PC-3 (cell line): ENCODE data around the gene TMIE. TPM values are rescaled to one million over a fixed set of nuclear protein-coding genes. Genes with fewer than 3 reads are reported as not detected.
"Not testable (repeated sequence)": the region's sequence is repeated elsewhere in the genome, so short reads cannot be mapped to it uniquely, and the experiment has no call there.

ENCODE experiments used
- ATAC-seq: fragments of 200-7000 bp; cut with Tn5 transposase; 2 replicates; pipeline ENCODE4 v1.9.1; 2020; ENCODE audit warnings: mild to moderate bottlenecking, moderate library complexity
- BruUV-seq: library from RNA; stranded (reverse); fragments of 400-500 nt; replicated peaks from 2 replicates; lab custom pipeline; 2021; lab: Mats Ljungman, UMichigan
- CTCF ChIA-PET: fragments of 300-600 bp; sonication (Branson Sonifier 250); formaldehyde crosslinking; loops from one replicate; lab custom pipeline; 2022; ENCODE audit warnings: antibody characterized with exemption; lab: Charles Lee
- POLR2A ChIA-PET: fragments of 300-600 bp; sonication (Branson Sonifier 250); formaldehyde crosslinking; loops from one replicate; lab custom pipeline; 2022; ENCODE audit warnings: antibody characterized with exemption; ENCODE audit not compliant: unreplicated experiment; lab: Charles Lee
- DNase-seq: peaks from one replicate; pipeline ENCODE4 v3.0.0-alpha.2; 2015
- H2AFZ ChIP-seq: fragments of 300-600 bp; sonication (generic); 2 replicates; pipeline ENCODE4 v1.6.0; 2016; ENCODE audit warnings: antibody characterized with exemption, low read length
- H3F3A ChIP-seq: fragments of 300-600 bp; sonication (generic); one replicate; pipeline ENCODE4 v1.6.0; 2017; ENCODE audit warnings: antibody characterized with exemption, low read length, control low read depth, mild to moderate bottlenecking; ENCODE audit not compliant: unreplicated experiment
- H3K27ac ChIP-seq: fragments of 300-600 bp; sonication (generic); 2 replicates; pipeline ENCODE4 v1.5.1; 2016; ENCODE audit warnings: mild to moderate bottlenecking, low read length
- H3K27me3 ChIP-seq: fragments of 300-600 bp; sonication (generic); 2 replicates; pipeline ENCODE4 v1.6.1; 2016; ENCODE audit warnings: low read length, mixed read lengths
- H3K36me3 ChIP-seq: fragments of 300-600 bp; sonication (generic); 2 replicates; pipeline ENCODE4 v1.6.1; 2016; ENCODE audit warnings: low read depth, mixed run types, low read length, mixed read lengths
- H3K4me1 ChIP-seq: fragments of 300-600 bp; sonication (generic); 2 replicates; pipeline ENCODE4 v1.5.1; 2016; ENCODE audit warnings: low read length; ENCODE audit not compliant: insufficient read depth
- H3K4me2 ChIP-seq: fragments of 300-600 bp; sonication (generic); 2 replicates; pipeline ENCODE4 v1.6.0; 2016; ENCODE audit warnings: low read length
- H3K4me3 ChIP-seq: fragments of 300-600 bp; sonication (generic); 2 replicates; pipeline ENCODE4 v1.5.1; 2016; ENCODE audit warnings: mild to moderate bottlenecking, low read length, mixed read lengths
- H3K79me2 ChIP-seq: fragments of 300-600 bp; sonication (generic); 2 replicates; pipeline ENCODE4 v1.6.1; 2017; ENCODE audit warnings: low read length, mixed read lengths
- H3K9ac ChIP-seq: fragments of 300-600 bp; sonication (generic); 2 replicates; pipeline ENCODE4 v1.6.0; 2016; ENCODE audit warnings: mild to moderate bottlenecking, low read length
- H3K9me2 ChIP-seq: fragments of 300-600 bp; sonication (generic); replicated peaks from 2 replicates; pipeline ENCODE4 v1.6.1; 2016; ENCODE audit warnings: mixed run types, low read length, mixed read lengths
- H3K9me3 ChIP-seq: fragments of 300-600 bp; sonication (generic); 2 replicates; pipeline ENCODE4 v1.6.1; 2016; ENCODE audit warnings: low read length, mixed read lengths
- H4K20me1 ChIP-seq: fragments of 300-600 bp; sonication (generic); 2 replicates; pipeline ENCODE4 v1.6.1; 2016; ENCODE audit warnings: low read length, mixed read lengths
- EZH2 ChIP-seq: fragments of 300-600 bp; sonication (generic); IDR thresholded peaks from one replicate; pipeline ENCODE4 v1.6.1; 2017; ENCODE audit warnings: antibody characterized with exemption, mild to moderate bottlenecking, low read length; ENCODE audit not compliant: unreplicated experiment
- EZH2phosphoT487 ChIP-seq: fragments of 300-600 bp; sonication (generic); IDR thresholded peaks from 2 replicates; pipeline ENCODE4 v1.6.1; 2018; ENCODE audit warnings: mild to moderate bottlenecking, antibody characterized with exemption, low read length, borderline replicate concordance
- intact Hi-C: fragments of 100-400 bp; cut with micrococcal nuclease; formaldehyde crosslinking; loops from 2 replicates; pipeline ENCODE4 v1.9.0; 2023
- total RNA-seq: library from RNA; depleted of rRNA; stranded (reverse); fragments of >200 nt; gene quantifications from 2 replicates; pipeline ENCODE4 v1.2.3, GENCODE V29; 2014
- TF ChIP-seq, protein P1 (sequence below): fragments of 300-600 bp; sonication (generic); conservative IDR thresholded peaks from 2 replicates; pipeline ENCODE4 v1.5.1; 2017; ENCODE audit warnings: antibody characterized with exemption, low read depth, mild to moderate bottlenecking, low read length

Gene TMIE
- total RNA-seq, 1 experiment from 2014 or later, result 0.66 TPM

DNA sequence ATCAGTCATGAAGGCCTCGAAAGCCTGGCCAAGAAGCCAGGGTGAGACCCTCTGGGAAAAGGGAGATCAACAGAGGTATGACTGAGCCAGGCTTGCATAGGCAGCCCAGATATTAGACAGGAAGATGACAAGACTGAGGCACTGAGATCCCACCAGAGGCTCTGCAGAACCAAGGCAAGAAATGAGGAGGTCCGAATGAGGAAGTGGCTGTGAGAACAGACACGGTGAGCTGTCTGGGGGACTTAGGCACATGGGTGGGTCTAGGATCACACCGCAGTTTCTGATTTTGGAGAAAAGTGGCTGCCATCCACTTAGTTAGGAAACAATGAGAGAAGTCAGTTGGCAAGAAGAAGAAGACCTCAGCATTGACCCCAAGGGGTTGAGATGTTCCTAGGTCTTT is 47.9 kb downstream of the TMIE start:
- H3K27ac ChIP-seq, result no peak overlapping the region
- no peaks in the 10 kb centered on the region for H3K9me3 ChIP-seq
- no peaks in the 10 kb centered on the region for H3K9me2 ChIP-seq
- no peaks in the 10 kb centered on the region for H3K36me3 ChIP-seq
- no peaks in the 10 kb centered on the region for H4K20me1 ChIP-seq
- no peaks in the 10 kb centered on the region for H3F3A ChIP-seq
- intact Hi-C loops, result no loop called here
- no peak overlapping the region for H3K4me3 ChIP-seq
- ATAC-seq (no peak), DNase-seq (no peak)
- no peak overlapping the region for H2AFZ ChIP-seq
- H3K4me2 ChIP-seq, result no peak overlapping the region
- no peaks in the 10 kb centered on the region for H3K79me2 ChIP-seq
- no peaks in the 10 kb centered on the region for H3K4me1 ChIP-seq
- H3K27me3 ChIP-seq, result peaks cover 23% of the 10 kb centered on the region; the same call in 1 of the 2 replicates
- no TSS peak for BruUV-seq
- CTCF ChIA-PET, result no interaction called here
- TF ChIP-seq, protein P1, sequence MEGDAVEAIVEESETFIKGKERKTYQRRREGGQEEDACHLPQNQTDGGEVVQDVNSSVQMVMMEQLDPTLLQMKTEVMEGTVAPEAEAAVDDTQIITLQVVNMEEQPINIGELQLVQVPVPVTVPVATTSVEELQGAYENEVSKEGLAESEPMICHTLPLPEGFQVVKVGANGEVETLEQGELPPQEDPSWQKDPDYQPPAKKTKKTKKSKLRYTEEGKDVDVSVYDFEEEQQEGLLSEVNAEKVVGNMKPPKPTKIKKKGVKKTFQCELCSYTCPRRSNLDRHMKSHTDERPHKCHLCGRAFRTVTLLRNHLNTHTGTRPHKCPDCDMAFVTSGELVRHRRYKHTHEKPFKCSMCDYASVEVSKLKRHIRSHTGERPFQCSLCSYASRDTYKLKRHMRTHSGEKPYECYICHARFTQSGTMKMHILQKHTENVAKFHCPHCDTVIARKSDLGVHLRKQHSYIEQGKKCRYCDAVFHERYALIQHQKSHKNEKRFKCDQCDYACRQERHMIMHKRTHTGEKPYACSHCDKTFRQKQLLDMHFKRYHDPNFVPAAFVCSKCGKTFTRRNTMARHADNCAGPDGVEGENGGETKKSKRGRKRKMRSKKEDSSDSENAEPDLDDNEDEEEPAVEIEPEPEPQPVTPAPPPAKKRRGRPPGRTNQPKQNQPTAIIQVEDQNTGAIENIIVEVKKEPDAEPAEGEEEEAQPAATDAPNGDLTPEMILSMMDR, result no peak
- TF ChIP-seq EZH2phosphoT487 (no peak), EZH2 (no peak)
- POLR2A ChIA-PET, result no interaction called here
- no peak overlapping the region for H3K9ac ChIP-seq

DNA sequence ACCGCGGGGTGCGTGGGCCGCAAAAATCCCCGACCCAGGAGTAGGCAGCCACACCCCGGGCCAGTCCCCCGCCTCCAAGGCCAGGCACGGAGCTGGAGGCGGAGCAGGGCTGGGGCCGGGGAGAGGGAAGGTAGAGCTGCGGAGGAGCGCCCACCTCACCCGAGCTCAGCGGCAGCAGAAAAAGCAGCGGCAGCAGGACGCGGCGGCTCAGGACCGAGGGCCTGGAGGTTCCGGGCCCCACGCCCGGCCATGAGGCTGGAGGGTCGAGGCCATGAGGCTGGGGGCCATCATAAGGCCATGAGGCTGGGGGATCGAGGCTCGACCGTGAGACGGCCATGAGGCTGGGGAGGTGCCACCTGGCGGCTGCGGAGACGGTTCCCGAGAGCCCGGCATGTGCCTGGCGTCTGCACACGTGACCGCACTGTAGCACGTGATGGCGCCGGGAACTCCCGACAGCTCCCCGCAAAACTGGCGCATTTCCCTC is 49.4 kb downstream of the TMIE start:
- CTCF ChIA-PET, result no interaction called here

DNA sequence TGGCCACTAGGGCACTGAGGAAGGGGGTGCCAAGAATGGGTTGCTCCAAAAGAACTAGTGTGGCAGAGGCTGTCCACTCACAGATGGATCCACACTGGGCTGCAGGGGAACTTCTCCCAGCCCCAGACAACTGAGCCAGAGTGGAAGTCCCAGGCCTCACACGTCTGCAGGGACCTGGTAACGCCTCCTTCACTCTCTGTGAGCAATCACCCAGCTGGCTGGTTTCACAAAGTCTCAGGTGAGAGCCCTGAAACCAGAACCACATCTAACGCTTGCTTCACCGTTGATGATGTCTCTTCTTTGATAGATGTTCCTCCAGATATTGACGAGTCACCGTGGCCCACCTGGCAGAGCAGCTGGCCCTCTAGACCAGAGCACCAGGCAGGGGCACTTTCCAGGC is 51.9 kb downstream of the TMIE start:
- H3K4me2 ChIP-seq, intact Hi-C loops, ATAC-seq, H3K4me3 ChIP-seq, H3K79me2 ChIP-seq, H2AFZ ChIP-seq, CTCF ChIA-PET, H3K9ac ChIP-seq, H4K20me1 ChIP-seq, H3K27ac ChIP-seq, H3K36me3 ChIP-seq, BruUV-seq, POLR2A ChIA-PET, H3K9me2 ChIP-seq, DNase-seq, H3F3A ChIP-seq, H3K9me3 ChIP-seq, H3K4me1 ChIP-seq: not testable (repeated sequence)
- peaks cover 12% of the 10 kb centered on the region; the same call in 1 of the 2 replicates for H3K27me3 ChIP-seq

More for the DNA sequence above, 49.4 kb downstream of the TMIE start:
- Histone ChIP-seq H3K27me3 (peaks cover 23% of the 10 kb centered on the region; the same call in 1 of the 2 replicates), H3K4me1 (no peaks in the 10 kb centered on the region), H3K27ac (no peak overlapping the region), H2AFZ (no peak overlapping the region), H4K20me1 (no peaks in the 10 kb centered on the region), H3K9ac (no peak overlapping the region), H3K36me3 (no peaks in the 10 kb centered on the region), H3K4me3 (no peak overlapping the region), H3K79me2 (no peaks in the 10 kb centered on the region), H3K4me2 (no peak overlapping the region), H3F3A (no peaks in the 10 kb centered on the region), H3K9me2 (no peaks in the 10 kb centered on the region), H3K9me3 (no peaks in the 10 kb centered on the region)
- DNase-seq, result no peak
- no peak for ATAC-seq
- intact Hi-C loops, result no loop called here
- POLR2A ChIA-PET, result no interaction called here
- BruUV-seq, result no TSS peak
- TF ChIP-seq EZH2phosphoT487 (no peak), EZH2 (no peak)
- TF ChIP-seq, protein P1, result no peak
